Endometrial microvascular endothelial cells (primary cell): ENCODE data around the gene TCF19. TPM values are rescaled to one million over a fixed set of nuclear protein-coding genes. Genes with fewer than 3 reads are reported as not detected.
"Not testable (repeated sequence)": the region's sequence is repeated elsewhere in the genome, so short reads cannot be mapped to it uniquely, and the experiment has no call there.

ENCODE experiments used
- in situ Hi-C: cut with HindIII; loops from 2 replicates; pipeline ENCODE4 v1.10.0; 2017; ENCODE audit warnings: low sequenced_read_pairs, low pct_unique_long_range_greater_than_20kb; ENCODE audit errors: inconsistent ontology term
- total RNA-seq: library from RNA; depleted of rRNA; stranded (reverse); fragments of >200 nt; gene quantifications from one replicate; pipeline ENCODE4 v1.2.3, GENCODE V29; 2015; ENCODE audit errors: inconsistent ontology term

The TCF19 gene
- total RNA-seq, 1 donor from 2014 or later: 53.7 TPM

GRCh38 chr6:31156641-31157040 lies 1.7 kb upstream of the TCF19 start:
- in situ Hi-C loops: no loop called here

- in situ Hi-C loops: no loop called here
Observed at GRCh38 chr6:31157513-31158139, 763 bp upstream of the TCF19 start, which contains the start of gene CCHCR1. Gene CCHCR1 (minus strand): TSS chr6:31157802. CDS start chr6:31157600, 202 bp downstream.

- in situ Hi-C loops: no loop called here
Observed at GRCh38 chr6:31158863-31159855, 770 bp downstream of the TCF19 start.

- in situ Hi-C loops: no loop called here
Observed at GRCh38 chr6:31161216-31162126, 3.1 kb downstream of the TCF19 start.

- in situ Hi-C loops: no loop called here
Observed at GRCh38 chr6:31162463-31163165, 4.2 kb downstream of the TCF19 start.

- in situ Hi-C loops: no loop called here
Observed at GRCh38 chr6:31163922-31164321, 5.5 kb downstream of the TCF19 start.

GRCh38 chr6:31164475-31165063 lies 6.2 kb downstream of the TCF19 start:
- in situ Hi-C loops: not testable (repeated sequence)

- in situ Hi-C loops: not testable (repeated sequence)
Observed at GRCh38 chr6:31165064-31165832, 6.9 kb downstream of the TCF19 start.

- in situ Hi-C loops: no loop called here
Observed at GRCh38 chr6:31165986-31166385, 7.6 kb downstream of the TCF19 start.

- in situ Hi-C loops: no loop called here
Observed at GRCh38 chr6:31168606-31169005, 10.2 kb downstream of the TCF19 start.

- in situ Hi-C loops: no loop called here
Observed at GRCh38 chr6:31169123-31169857, 10.9 kb downstream of the TCF19 start.

- in situ Hi-C loops: not testable (repeated sequence)
Observed at GRCh38 chr6:31169858-31170599, 11.6 kb downstream of the TCF19 start.

- in situ Hi-C loops: no loop called here
Observed at GRCh38 chr6:31170600-31170881, 12.2 kb downstream of the TCF19 start, which contains the start of gene POU5F1. Gene POU5F1 (minus strand): TSS chr6:31170682. CDS start chr6:31170620, 62 bp downstream.

- in situ Hi-C loops: no loop called here
Observed at GRCh38 chr6:31170987-31171671, 12.7 kb downstream of the TCF19 start.
